22Rv1 (cell line): ENCODE data around the gene QPRT.

Experiments
- CTCF ChIP-seq: fragments of 450-650 bp; IDR thresholded peaks from 2 replicates; pipeline ENCODE4 v1.5.1; 2017; ENCODE audit warnings: mild to moderate bottlenecking
- ZFX ChIP-seq: fragments of 450-650 bp; IDR thresholded peaks from 2 replicates; pipeline ENCODE4 v1.6.1; 2017; ENCODE audit warnings: antibody characterized with exemption, borderline replicate concordance

GRCh38 chr16:29645694-29646187 is 33.2 kb upstream of the QPRT start:
- TF ChIP-seq CTCF, result no peak
- no peak for TF ChIP-seq ZFX
